ENCODE measurements around the gene BBC3. TPM values are rescaled to one million over a fixed set of nuclear protein-coding genes. Genes with fewer than 3 reads are reported as not detected.

Gene BBC3
- total RNA-seq, 2 donors from 2014 or later, result 19.5 to 21.7 TPM

- Histone ChIP-seq H3K36me3 (peaks cover 6% of the 10 kb centered on the region), H3K27ac (peak overlapping the region; percentile 29), H3K9me3 (no peaks in the 10 kb centered on the region), H3K27me3 (no peaks in the 10 kb centered on the region), H3K4me1 (no peaks in the 10 kb centered on the region), H3K9ac (ENCODE audit: low read depth in 2 of 2, low read length in 2 of 2) (peak overlapping the region in 1 of 2 donors; percentile 26), H3K4me3 (no peak overlapping the region)
- no peak for DNase-seq
- intact Hi-C loops (cut with DNase I), result loop anchor here (10.0 kb wide), 1 partner anchor 48 kb away; no protein-coding TSS in a partner anchor
- no peak for TF ChIP-seq CTCF (IDR thresholded peaks at IDR 0.05)
Measured at GRCh38 chr19:47203254-47203653, 27.7 kb downstream of the BBC3 start.

GRCh38 chr19:47200530-47200929, 30.5 kb downstream of the BBC3 start:
- intact Hi-C loops (cut with DNase I), result loop anchor here (10.0 kb wide), 1 partner anchor 46 kb away; no protein-coding TSS in a partner anchor
- H3K27ac ChIP-seq, result no peak overlapping the region
- H3K4me1 ChIP-seq, result no peaks in the 10 kb centered on the region
- TF ChIP-seq CTCF (IDR thresholded peaks at IDR 0.05), result no peak
- H3K27me3 ChIP-seq, result no peaks in the 10 kb centered on the region
- no peak overlapping the region for H3K9ac ChIP-seq (ENCODE audit: low read depth in 2 of 2, low read length in 2 of 2)
- H3K4me3 ChIP-seq, result no peak overlapping the region
- no peak for DNase-seq
- peaks cover 2% of the 10 kb centered on the region for H3K36me3 ChIP-seq
- no peaks in the 10 kb centered on the region for H3K9me3 ChIP-seq

GRCh38 chr19:47197141-47197540, 33.9 kb downstream of the BBC3 start:
- Histone ChIP-seq H3K9me3 (no peaks in the 10 kb centered on the region), H3K36me3 (no peaks in the 10 kb centered on the region), H3K4me1 (no peaks in the 10 kb centered on the region), H3K27ac (no peak overlapping the region), H3K9ac (ENCODE audit: low read depth in 2 of 2, low read length in 2 of 2) (no peak overlapping the region), H3K4me3 (no peak overlapping the region), H3K27me3 (no peaks in the 10 kb centered on the region)
- intact Hi-C loops (cut with DNase I), result no loop called here
- TF ChIP-seq CTCF (IDR thresholded peaks at IDR 0.05), result no peak
- DNase-seq, result no peak

- Histone ChIP-seq H3K4me1 (peaks cover 7% of the 10 kb centered on the region), H3K9ac (ENCODE audit: low read depth in 2 of 2, low read length in 2 of 2) (no peak overlapping the region), H3K36me3 (no peaks in the 10 kb centered on the region), H3K9me3 (no peaks in the 10 kb centered on the region), H3K4me3 (no peak overlapping the region), H3K27me3 (no peaks in the 10 kb centered on the region), H3K27ac (no peak overlapping the region)
- intact Hi-C loops (cut with DNase I), result no loop called here
- TF ChIP-seq CTCF (IDR thresholded peaks at IDR 0.05), result no peak
- no peak for DNase-seq
Measured at GRCh38 chr19:47195434-47195833, 35.6 kb downstream of the BBC3 start.

- Histone ChIP-seq H3K9ac (ENCODE audit: low read depth in 2 of 2, low read length in 2 of 2) (peak overlapping the region; percentile 65 to 84), H3K4me1 (peaks cover 18% of the 10 kb centered on the region), H3K9me3 (no peaks in the 10 kb centered on the region), H3K4me3 (no peak overlapping the region), H3K36me3 (no peaks in the 10 kb centered on the region), H3K27me3 (no peaks in the 10 kb centered on the region), H3K27ac (peak overlapping the region; percentile 86)
- intact Hi-C loops (cut with DNase I), result no loop called here
- TF ChIP-seq CTCF (IDR thresholded peaks at IDR 0.05), result no peak
- DNase-seq, result peak; percentile 76
Measured at GRCh38 chr19:47190167-47190727, 40.8 kb downstream of the BBC3 start.

Data from colonic mucosa (tissue), 4 donors.